Stimulated activated naive CD4-positive, alpha-beta T cell (primary cell): ENCODE results near the gene BLCAP.

Experiments
- DNase-seq, 6 experiments: peaks; one replicate each; lab custom pipeline; 2025; lab: John Stamatoyannopoulos, UW

Gene BLCAP

GRCh38 chr20:37529968-37530600 lies 2.4 kb upstream of the BLCAP start:
- DNase-seq, result no peak

GRCh38 chr20:37529214-37529967 lies 1.7 kb upstream of the BLCAP start:
- DNase-seq, result no peak

GRCh38 chr20:37528446-37529213 lies 954 bp upstream of the BLCAP start:
- DNase-seq, result no peak

- DNase-seq, result no peak
Observed at GRCh38 chr20:37526839-37527637, 638 bp downstream of the BLCAP start.

- peak in 2 of 6 experiments; percentile 12 to 23 for DNase-seq
Observed at GRCh38 chr20:37526238-37526838, 1.3 kb downstream of the BLCAP start.

- DNase-seq, result no peak
Observed at GRCh38 chr20:37525810-37526209, 1.9 kb downstream of the BLCAP start.

GRCh38 chr20:37524859-37525708 lies 2.6 kb downstream of the BLCAP start:
- no peak for DNase-seq

- DNase-seq, result no peak
Observed at GRCh38 chr20:37523911-37524700, 3.6 kb downstream of the BLCAP start.

- no peak for DNase-seq
Observed at GRCh38 chr20:37523012-37523391, 4.7 kb downstream of the BLCAP start.

- no peak for DNase-seq
Observed at GRCh38 chr20:37522260-37523011, 5.2 kb downstream of the BLCAP start.

GRCh38 chr20:37521061-37521771 lies 6.5 kb downstream of the BLCAP start, which contains the start of gene NNAT:
NNAT (plus strand) TSS chr20:37521250; CDS start chr20:37521332, 82 bp downstream.
- peak in 2 of 6 experiments; percentile 21 to 31 for DNase-seq

GRCh38 chr20:37520419-37520955 lies 7.2 kb downstream of the BLCAP start:
- no peak for DNase-seq

GRCh38 chr20:37519508-37520418 lies 7.9 kb downstream of the BLCAP start:
- no peak for DNase-seq

GRCh38 chr20:37518606-37519507 lies 8.8 kb downstream of the BLCAP start:
- no peak for DNase-seq

GRCh38 chr20:37518059-37518458 lies 9.6 kb downstream of the BLCAP start:
- DNase-seq, result no peak
